K562 (cell line): ENCODE results near the gene COL4A6. TPM values are rescaled to one million over a fixed set of nuclear protein-coding genes. Genes with fewer than 3 reads are reported as not detected.

ENCODE experiments used
- ATAC-seq: fragments of 200-7000 bp; cut with Tn5 transposase; 3 replicates; pipeline ENCODE4 v1.9.1; 2020; ENCODE audit warnings: moderate library complexity
- BruUV-seq: library from RNA; stranded (reverse); fragments of 400-500 nt; replicated peaks from 2 replicates; lab custom pipeline; 2021; lab: Mats Ljungman, UMichigan
- CTCF ChIA-PET: fragments of 300-600 bp; formaldehyde crosslinking; extraction: SDS; loops from one replicate; lab custom pipeline; 2021; ENCODE audit warnings: low intra/inter-chr PET ratio; lab: Yijun Ruan, JAX
- POLR2A ChIA-PET: fragments of 300-600, 350-650 bp; sonication (Branson Sonifier 250); formaldehyde crosslinking; extraction: SDS; loops from one replicate; lab custom pipeline; 2021; ENCODE audit warnings: antibody characterized with exemption, inconsistent platforms; lab: Yijun Ruan, JAX
- DNase-seq, 4 experiments: peaks; one replicate each; pipeline versions ENCODE4 v3.0.0 to v3.0.0-alpha.2; 2011 to 2018; ENCODE audit warnings: low spot score in 3 of 4, mixed read lengths in 3 of 4; ENCODE audit errors: extremely low read depth in 1 of 4
- FAIRE-seq: peaks from 2 replicates; lab custom pipeline; 2011; peaks lifted over from hg19 to GRCh38; lab: Jason Lieb, UNC
- H2AFZ ChIP-seq: 2 replicates; pipeline ENCODE4 v1.6.0; 2011; ENCODE audit warnings: low read depth, low read length, control low read depth, inconsistent platforms
- H3K27ac ChIP-seq: fragments of 200-600 bp; 3 replicates; pipeline ENCODE4 v1.8.0; 2011; ENCODE audit warnings: low read depth, mild to moderate bottlenecking, control low read depth, inconsistent platforms, low read length, moderate library complexity, mixed read lengths; ENCODE audit errors: extremely low read depth
- H3K27me3 ChIP-seq, 2 experiments: fragments of 300-600 bp in 1 of 2; 2 replicates in 1 of 2; 3 replicates in 1 of 2; pipeline versions ENCODE4 v1.6.0 to v1.8.0; 2011; ENCODE audit warnings: inconsistent platforms in 2 of 2, low read length in 2 of 2, mild to moderate bottlenecking in 1 of 2, mixed read lengths in 1 of 2, moderate library complexity in 1 of 2; ENCODE audit not compliant: control insufficient read depth in 2 of 2, insufficient read depth in 2 of 2
- H3K36me3 ChIP-seq: fragments of 300-600 bp; 3 replicates; pipeline ENCODE4 v1.8.0; 2011; ENCODE audit warnings: mild to moderate bottlenecking, low read length, inconsistent platforms; ENCODE audit not compliant: control insufficient read depth, insufficient read depth
- H3K4me1 ChIP-seq, 2 experiments: fragments of 200-600 bp in 1 of 2; replicated peaks in 1 of 2; 2 replicates in 1 of 2; 3 replicates in 1 of 2; pipeline versions ENCODE4 v1.5.1 to v1.8.0; 2011; ENCODE audit warnings: inconsistent platforms in 2 of 2, low read length in 2 of 2, mild to moderate bottlenecking in 1 of 2, mixed read lengths in 1 of 2, moderate library complexity in 1 of 2; ENCODE audit not compliant: control insufficient read depth in 2 of 2, insufficient read depth in 2 of 2
- H3K4me2 ChIP-seq: 2 replicates; pipeline ENCODE4 v1.6.1; 2011; ENCODE audit warnings: low read length, control low read depth, inconsistent platforms, mixed read lengths; ENCODE audit not compliant: insufficient read depth
- H3K4me3 ChIP-seq: fragments of 200-600 bp; sonication (generic), shearing (Covaris generic); 2 replicates; pipeline ENCODE4 v1.5.1; 2016; ENCODE audit warnings: control low read depth, inconsistent platforms
- H3K79me2 ChIP-seq: fragments of 200-600 bp; 3 replicates; pipeline ENCODE4 v1.8.0; 2011; ENCODE audit warnings: low read length, inconsistent platforms; ENCODE audit not compliant: control insufficient read depth, insufficient read depth
- H3K9ac ChIP-seq, 2 experiments: 2 replicates each; pipeline versions ENCODE4 v1.6.0 to v1.6.1; 2011; ENCODE audit warnings: low read depth in 2 of 2, low read length in 2 of 2, control low read depth in 1 of 2, inconsistent platforms in 1 of 2, mild to moderate bottlenecking in 1 of 2, mixed read lengths in 1 of 2; ENCODE audit not compliant: insufficient read depth in 1 of 2
- H3K9me1 ChIP-seq: one replicate; pipeline ENCODE4 v1.6.0; 2011; ENCODE audit warnings: inconsistent platforms, mild to moderate bottlenecking, low read length, moderate library complexity; ENCODE audit not compliant: control insufficient read depth, insufficient read depth
- H3K9me3 ChIP-seq: replicated peaks from 2 replicates; pipeline ENCODE4 v1.5.1; 2011; ENCODE audit warnings: low read depth, low read length, inconsistent platforms; ENCODE audit not compliant: control insufficient read depth, insufficient read depth
- H4K20me1 ChIP-seq: replicated peaks from 2 replicates; pipeline ENCODE4 v1.6.1; 2011; ENCODE audit warnings: low read length, inconsistent platforms, mixed read lengths; ENCODE audit not compliant: control insufficient read depth, insufficient read depth
- CHD1 ChIP-seq: fragments of 200-600 bp; sonication (generic); IDR thresholded peaks from one replicate; pipeline ENCODE4 v1.6.1; 2012; ENCODE audit warnings: mild to moderate bottlenecking, moderate library complexity, low read length, inconsistent platforms
- ETV6 ChIP-seq, 3 experiments: fragments of 150-350 bp in 1 of 3; sonication (generic) in 1 of 3; formaldehyde crosslinking in 1 of 3; IDR thresholded peaks; 2 replicates each; pipeline versions ENCODE4 v1.6.1 to v1.8.0; 2014 to 2022; ENCODE audit warnings: borderline replicate concordance in 2 of 3, low read depth in 2 of 3, antibody characterized with exemption in 1 of 3, low read length in 1 of 3, mild to moderate bottlenecking in 1 of 3, missing genetic modification reagents in 1 of 3
- FOXA1 ChIP-seq: fragments of 450-650 bp; IDR thresholded peaks from 2 replicates; pipeline ENCODE4 v1.6.1; 2016; ENCODE audit warnings: mild to moderate bottlenecking, borderline replicate concordance
- SAP30 ChIP-seq: fragments of 200-600 bp; sonication (generic); IDR thresholded peaks from 2 replicates; pipeline ENCODE4 v1.6.1; 2012; ENCODE audit warnings: borderline replicate concordance, low read depth, mild to moderate bottlenecking, moderate library complexity, low read length, control low read depth, inconsistent platforms; ENCODE audit not compliant: insufficient read depth, poor library complexity, severe bottlenecking
- WGBS: fragments of 100-300 bp; shearing (Covaris generic); methylation state at CpG from one replicate; pipeline ENCODE4 v1.1.6; 2016; ENCODE audit warnings: low coverage, mixed read lengths; ENCODE audit not compliant: insufficient coverage; ENCODE audit errors: missing lambda C conversion rate; 5-methylcytosine and 5-hydroxymethylcytosine counted together
- in situ Hi-C: fragments of 300-500 bp; cut with MboI; formaldehyde crosslinking; loops from 4 replicates; pipeline ENCODE4 v1.15.0; 2018; ENCODE audit warnings: inconsistent platforms, mixed read lengths
- intact Hi-C: fragments of 100-400 bp; cut with micrococcal nuclease; formaldehyde crosslinking; loops from 2 replicates; pipeline ENCODE4 v1.14.2; 2022
- polyA plus RNA-seq, 8 experiments: library from polyadenylated mRNA; depleted of rRNA in 4 of 8; stranded (reverse) in 5 of 8; unstranded in 3 of 8; fragments of >200 nt; fragmentation: Nextera tagmentation in 2 of 8; fragmentation: Illumina TruSeq in 1 of 8; extraction: Ambion mirVana in 2 of 8; extraction: Trizol in 1 of 8; gene quantifications; 2 replicates each; pipeline versions ENCODE4 v1.2.1 to v1.2.3, GENCODE V29; 2011 to 2014; ENCODE audit warnings: inconsistent platforms in 1 of 8, missing spikeins in 1 of 8
- total RNA-seq, 7 experiments: library from RNA; depleted of rRNA in 6 of 7; stranded (reverse); fragments of >200 nt in 6 of 7; fragmentation: Illumina TruSeq in 2 of 7; extraction: Trizol in 2 of 7; gene quantifications; 2 replicates each; pipeline versions ENCODE4 v1.2.1 to v1.2.3, GENCODE V29; 2011 to 2021; ENCODE audit warnings: low replicate concordance in 1 of 7

COL4A6 gene
- total and polyA plus RNA-seq, 9 of the 15 experiments (the other 6 are each of a cell fraction or from before 2014, with no cell fraction given), result 0.02 to 0.05 TPM; not detected in 7

DNA sequence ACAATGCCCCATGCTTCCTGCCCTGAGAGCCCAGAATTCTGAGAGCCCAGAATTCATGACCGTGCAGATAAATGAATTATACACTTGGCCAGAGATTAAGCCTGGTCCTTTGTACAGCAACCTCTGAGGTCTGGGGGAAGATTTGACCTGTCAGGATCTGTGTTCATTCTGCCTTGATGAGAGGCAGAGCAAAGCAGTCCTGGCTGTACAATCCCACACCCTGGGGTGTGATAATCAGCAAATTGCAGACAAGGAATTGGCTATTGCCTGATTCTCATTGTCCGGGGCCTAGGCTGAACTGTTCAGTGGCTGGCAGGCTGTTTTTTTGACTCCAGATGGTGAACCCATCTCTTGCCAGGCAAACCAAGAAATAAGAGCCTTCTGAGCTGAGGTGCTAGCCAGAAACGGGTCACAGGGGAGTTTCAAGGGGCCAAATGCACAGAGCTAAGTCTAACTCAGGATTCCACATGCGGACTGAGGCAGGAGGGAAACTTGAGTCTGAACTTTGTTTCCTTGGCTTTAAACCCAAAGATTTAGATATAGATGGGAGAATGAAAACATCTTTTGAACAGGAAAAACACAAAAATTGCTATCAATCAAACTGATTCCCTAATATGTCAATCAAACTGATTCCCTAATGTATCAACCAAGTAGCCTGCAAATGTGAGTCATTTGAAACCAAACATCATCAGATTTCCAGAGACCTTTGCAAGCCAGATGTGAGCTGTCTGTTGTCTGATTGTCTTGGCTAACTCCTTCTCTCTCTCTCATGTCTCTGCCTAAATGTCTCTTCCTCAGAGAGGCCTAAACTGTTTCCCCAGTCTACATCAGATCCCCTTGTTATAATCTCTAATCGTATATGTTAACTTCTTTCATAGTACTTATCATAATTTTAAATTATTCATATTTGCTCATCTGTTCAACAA, 187.3 kb downstream of the COL4A6 start:
- H3K4me2 ChIP-seq, result no peak overlapping the region
- H3K27ac ChIP-seq, result no peak overlapping the region
- WGBS, result 0% methylated on average over 5 of the region's 5 CpGs
- no peaks in the 10 kb centered on the region for H3K79me2 ChIP-seq
- no peak overlapping the region for H2AFZ ChIP-seq
- no peak overlapping the region for H3K4me3 ChIP-seq
- no peak for FAIRE-seq
- ChIA-PET CTCF (no interaction called here), POLR2A (no interaction called here)
- no peaks in the 10 kb centered on the region for H3K9me1 ChIP-seq
- no peak overlapping the region for H3K9ac ChIP-seq
- TF ChIP-seq CHD1, result no peak
- no peak for TF ChIP-seq SAP30
- no peak for TF ChIP-seq FOXA1
- no peak for TF ChIP-seq ETV6 (IDR thresholded peaks at IDR 0.05; ENCODE audit: borderline replicate concordance in 1 of 2, low read depth in 2 of 2, low read length in 1 of 2)
- TF ChIP-seq ETV6 (CRISPR knock-in tag; IDR thresholded peaks at IDR 0.05; ENCODE audit: borderline replicate concordance), result no peak
- TF ChIP-seq, all 486 proteins: peak for 0
- no peaks in the 10 kb centered on the region for H3K36me3 ChIP-seq
- in situ Hi-C loops, result no loop called here
- DNase-seq (no peak), ATAC-seq (no peak)
- BruUV-seq, result no TSS peak
- no peaks in the 10 kb centered on the region for H3K4me1 ChIP-seq
- no peaks in the 10 kb centered on the region for H3K27me3 ChIP-seq
- intact Hi-C loops, result no loop called here
- H3K9me3 ChIP-seq, result no peaks in the 10 kb centered on the region
- H4K20me1 ChIP-seq, result no peaks in the 10 kb centered on the region
